OCI-LY3 (cell line): ENCODE measurements around the gene ZNF654.

Experiments
- H2AFZ ChIP-seq: fragments of 200-600, 300-600 bp; shearing (Covaris generic); 2 replicates; pipeline ENCODE4 v1.6.0; 2014; ENCODE audit warnings: antibody characterized with exemption, low read depth, low read length
- H3K27ac ChIP-seq: fragments of 200-600, 300-600 bp; sonication (generic); 2 replicates; pipeline ENCODE4 v1.5.1; 2014; ENCODE audit warnings: mild to moderate bottlenecking, low read length, moderate library complexity, mixed read lengths
- H3K27me3 ChIP-seq: fragments of 200-600, 300-600 bp; sonication (generic); 2 replicates; pipeline ENCODE4 v1.6.1; 2014; ENCODE audit warnings: low read depth, low read length, mixed read lengths
- H3K36me3 ChIP-seq: fragments of 200-600, 300-600 bp; sonication (generic); replicated peaks from 2 replicates; pipeline ENCODE3; 2014; ENCODE audit warnings: low read depth, low read length, mixed read lengths
- H3K4me1 ChIP-seq: fragments of 300-600, 200-600 bp; sonication (generic); 2 replicates; pipeline ENCODE4 v1.6.1; 2014; ENCODE audit warnings: low read length, mixed read lengths
- H3K4me2 ChIP-seq: fragments of 200-600, 300-600 bp; sonication (generic); 2 replicates; pipeline ENCODE4 v1.6.1; 2014; ENCODE audit warnings: low read length, mixed read lengths
- H3K4me3 ChIP-seq: fragments of 300-600, 200-600 bp; sonication (generic); 2 replicates; pipeline ENCODE4 v1.5.1; 2014; ENCODE audit warnings: antibody characterized with exemption, mild to moderate bottlenecking, low read length, moderate library complexity
- H3K79me2 ChIP-seq: fragments of 300-600, 200-600 bp; shearing (Covaris generic); 2 replicates; pipeline ENCODE4 v1.6.1; 2014; ENCODE audit warnings: mild to moderate bottlenecking, low read length, mixed read lengths
- H3K9ac ChIP-seq: fragments of 300-600, 200-600 bp; shearing (Covaris generic); 2 replicates; pipeline ENCODE4 v1.6.0; 2014; ENCODE audit warnings: mild to moderate bottlenecking, low read length, moderate library complexity
- H3K9me3 ChIP-seq: fragments of 200-600, 300-600 bp; shearing (Covaris generic); 2 replicates; pipeline ENCODE4 v1.6.1; 2014; ENCODE audit warnings: low read length, mixed read lengths; ENCODE audit not compliant: insufficient read depth
- H4K20me1 ChIP-seq: fragments of 200-600, 300-600 bp; sonication (generic); 2 replicates; pipeline ENCODE4 v1.6.1; 2016; ENCODE audit warnings: low read length, mixed read lengths; ENCODE audit not compliant: insufficient read depth
- EZH2phosphoT487 ChIP-seq: fragments of 200-600 bp; shearing (Covaris generic); IDR thresholded peaks from 2 replicates; pipeline ENCODE4 v1.6.1; 2018; ENCODE audit warnings: antibody characterized with exemption, mixed run types, low read depth
- TF ChIP-seq, protein P1 (sequence below): fragments of 200-600, 300-600 bp; sonication (generic); IDR thresholded peaks from 2 replicates; pipeline ENCODE4 v1.5.1; 2014; ENCODE audit warnings: antibody characterized with exemption, low read length, low read depth

The ZNF654 gene

DNA sequence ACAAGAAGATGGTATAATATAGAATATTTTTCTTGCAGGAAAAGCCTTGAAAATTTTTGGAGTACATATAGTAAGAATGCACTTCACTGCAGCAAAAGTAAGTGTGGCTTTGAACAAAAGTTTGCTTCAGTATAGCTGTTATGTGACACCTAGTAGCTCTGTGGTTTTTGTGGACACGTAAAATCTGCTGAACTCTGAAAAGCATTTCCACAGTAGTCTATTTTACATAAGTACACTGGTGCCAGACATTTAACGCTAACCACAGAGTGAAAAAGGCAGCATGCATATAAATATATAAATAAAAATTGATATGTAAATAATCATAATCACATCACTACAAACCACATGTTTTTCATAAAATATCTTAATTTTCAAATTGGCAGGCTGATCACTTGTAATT is 40.0 kb upstream of the ZNF654 start:
- Histone ChIP-seq H3K36me3 (no peaks in the 10 kb centered on the region), H3K4me3 (no peak overlapping the region), H2AFZ (no peak overlapping the region), H3K4me2 (no peak overlapping the region), H3K4me1 (peaks cover 3% of the 10 kb centered on the region; the same call in 1 of the 2 replicates), H3K27me3 (no peaks in the 10 kb centered on the region), H3K9me3 (no peaks in the 10 kb centered on the region), H4K20me1 (no peaks in the 10 kb centered on the region), H3K79me2 (no peaks in the 10 kb centered on the region), H3K9ac (no peak overlapping the region), H3K27ac (no peak overlapping the region)
- TF ChIP-seq, protein P1, sequence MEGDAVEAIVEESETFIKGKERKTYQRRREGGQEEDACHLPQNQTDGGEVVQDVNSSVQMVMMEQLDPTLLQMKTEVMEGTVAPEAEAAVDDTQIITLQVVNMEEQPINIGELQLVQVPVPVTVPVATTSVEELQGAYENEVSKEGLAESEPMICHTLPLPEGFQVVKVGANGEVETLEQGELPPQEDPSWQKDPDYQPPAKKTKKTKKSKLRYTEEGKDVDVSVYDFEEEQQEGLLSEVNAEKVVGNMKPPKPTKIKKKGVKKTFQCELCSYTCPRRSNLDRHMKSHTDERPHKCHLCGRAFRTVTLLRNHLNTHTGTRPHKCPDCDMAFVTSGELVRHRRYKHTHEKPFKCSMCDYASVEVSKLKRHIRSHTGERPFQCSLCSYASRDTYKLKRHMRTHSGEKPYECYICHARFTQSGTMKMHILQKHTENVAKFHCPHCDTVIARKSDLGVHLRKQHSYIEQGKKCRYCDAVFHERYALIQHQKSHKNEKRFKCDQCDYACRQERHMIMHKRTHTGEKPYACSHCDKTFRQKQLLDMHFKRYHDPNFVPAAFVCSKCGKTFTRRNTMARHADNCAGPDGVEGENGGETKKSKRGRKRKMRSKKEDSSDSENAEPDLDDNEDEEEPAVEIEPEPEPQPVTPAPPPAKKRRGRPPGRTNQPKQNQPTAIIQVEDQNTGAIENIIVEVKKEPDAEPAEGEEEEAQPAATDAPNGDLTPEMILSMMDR: no peak
- TF ChIP-seq EZH2phosphoT487: no peak

DNA sequence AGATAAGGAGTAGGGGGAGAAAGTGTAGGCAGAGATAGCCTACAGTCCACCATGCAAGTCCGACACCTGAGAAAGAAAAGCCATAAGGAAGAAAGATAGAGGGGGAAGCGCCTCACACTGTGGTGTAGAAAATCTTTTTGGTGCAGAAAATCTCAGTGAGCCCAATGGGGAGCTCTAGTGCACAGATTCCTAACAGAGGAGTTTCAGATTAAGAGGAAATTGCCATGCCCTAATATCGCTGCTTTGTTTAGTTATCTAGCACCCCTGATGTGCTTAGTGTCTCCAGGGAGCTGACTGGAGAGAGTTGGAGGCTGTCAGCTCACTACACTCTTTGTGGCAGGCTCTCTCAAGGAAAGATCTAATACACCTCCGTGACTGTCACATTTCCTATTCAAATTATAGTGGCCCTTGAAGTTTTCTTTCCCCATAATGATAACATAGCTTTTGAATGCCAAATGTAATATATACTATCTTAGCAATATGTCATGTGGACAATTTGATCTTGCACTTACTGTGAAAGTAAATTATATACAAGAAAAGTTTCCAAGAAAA is 34.0 kb upstream of the ZNF654 start:
- H3K4me3 ChIP-seq: no peak overlapping the region
- TF ChIP-seq, protein P1: no peak
- no peak for TF ChIP-seq EZH2phosphoT487

GRCh38 chr3:88028876-88029275 is 30.2 kb upstream of the ZNF654 start:
- H2AFZ ChIP-seq: no peak overlapping the region
- no peaks in the 10 kb centered on the region for H3K9me3 ChIP-seq
- no peaks in the 10 kb centered on the region for H4K20me1 ChIP-seq
- H3K36me3 ChIP-seq: no peaks in the 10 kb centered on the region
- no peak overlapping the region for H3K27ac ChIP-seq
- H3K9ac ChIP-seq: no peak overlapping the region
- no peak overlapping the region for H3K4me3 ChIP-seq
- H3K27me3 ChIP-seq: no peaks in the 10 kb centered on the region
- no peak overlapping the region for H3K4me2 ChIP-seq
- no peaks in the 10 kb centered on the region for H3K79me2 ChIP-seq
- TF ChIP-seq, protein P1: no peak
- no peak for TF ChIP-seq EZH2phosphoT487
- H3K4me1 ChIP-seq: peaks cover 11% of the 10 kb centered on the region

More for the DNA sequence above, 34.0 kb upstream of the ZNF654 start:
- H3K36me3 ChIP-seq: no peaks in the 10 kb centered on the region
- H3K9ac ChIP-seq: no peak overlapping the region
- no peak overlapping the region for H3K4me2 ChIP-seq
- peaks cover 3% of the 10 kb centered on the region; the same call in 1 of the 2 replicates for H3K4me1 ChIP-seq
- H4K20me1 ChIP-seq: no peaks in the 10 kb centered on the region
- 0 out of 2 replicates have a peak overlapping the region, but pooled peaks have one; percentile 28 for H2AFZ ChIP-seq
- H3K27ac ChIP-seq: no peak overlapping the region
- no peaks in the 10 kb centered on the region for H3K9me3 ChIP-seq
- H3K27me3 ChIP-seq: no peaks in the 10 kb centered on the region
- no peaks in the 10 kb centered on the region for H3K79me2 ChIP-seq

DNA sequence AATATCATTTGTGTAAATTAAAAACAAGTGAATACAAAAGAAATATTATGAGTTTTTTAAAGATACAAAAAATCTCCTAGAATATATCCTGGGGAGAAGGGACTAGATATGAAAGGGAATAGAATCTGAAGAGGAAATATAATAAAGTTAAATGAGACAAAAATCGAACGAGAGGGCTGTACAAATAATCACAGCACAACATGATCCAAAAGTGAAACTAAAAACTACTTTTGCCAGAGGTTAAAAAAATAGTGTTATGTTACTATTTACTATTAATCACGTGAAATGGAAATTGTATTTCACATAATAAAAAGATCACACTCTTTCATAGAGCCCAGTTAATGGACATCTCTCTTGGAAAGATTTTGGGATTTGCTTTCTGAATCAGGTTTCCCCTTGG is 28.8 kb upstream of the ZNF654 start:
- H2AFZ ChIP-seq: peak overlapping the region; percentile 27; the same call in 1 of the 2 replicates
- H3K79me2 ChIP-seq: no peaks in the 10 kb centered on the region
- H3K36me3 ChIP-seq: no peaks in the 10 kb centered on the region
- H3K27ac ChIP-seq: no peak overlapping the region
- no peak overlapping the region for H3K4me3 ChIP-seq
- H3K9ac ChIP-seq: no peak overlapping the region
- no peaks in the 10 kb centered on the region for H4K20me1 ChIP-seq
- no peak overlapping the region for H3K4me2 ChIP-seq
- H3K27me3 ChIP-seq: no peaks in the 10 kb centered on the region
- H3K9me3 ChIP-seq: no peaks in the 10 kb centered on the region
- H3K4me1 ChIP-seq: peaks cover 11% of the 10 kb centered on the region
- no peak for TF ChIP-seq EZH2phosphoT487
- TF ChIP-seq, protein P1: no peak
